Measurements from ENCODE around the gene CCDC187.

Gene CCDC187

DNA sequence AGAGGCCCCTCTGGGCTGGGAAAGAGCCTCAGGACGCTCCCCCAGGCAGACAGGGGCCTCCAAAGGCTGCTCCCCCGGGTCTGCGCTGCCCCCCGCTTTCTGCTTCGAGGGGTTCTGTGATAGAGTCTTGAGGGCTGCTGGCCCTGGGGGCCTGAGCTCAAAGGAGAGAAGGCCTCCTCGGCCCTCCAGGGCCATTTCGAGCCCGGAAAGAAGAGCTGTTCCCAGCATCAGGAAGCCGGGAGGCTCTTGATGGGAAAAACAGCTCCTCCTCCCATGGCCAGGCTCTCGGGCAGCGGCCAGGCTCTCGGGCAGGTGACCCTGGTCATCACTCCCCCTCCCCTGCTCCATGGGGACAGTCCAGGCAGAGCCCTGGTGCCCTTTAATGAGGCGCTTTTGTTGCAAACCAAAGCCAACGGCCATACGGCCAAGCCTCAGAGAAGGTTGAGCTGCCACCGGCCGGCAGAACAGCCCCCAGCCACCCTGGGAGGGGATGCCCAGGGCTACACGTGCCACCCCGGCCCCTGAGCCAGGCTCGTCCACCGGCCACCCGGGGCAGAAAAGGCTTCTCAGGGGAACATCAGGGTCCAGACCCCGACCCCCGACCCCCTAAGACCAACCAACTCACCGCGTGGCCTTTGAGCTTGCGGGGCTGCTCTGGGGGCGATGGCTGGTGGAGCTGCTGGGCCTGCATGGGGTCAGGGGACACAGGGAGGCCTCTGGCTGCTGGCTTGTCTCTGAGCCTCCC is 42.0 kb downstream of the CCDC187 start:
- H3K4me1 ChIP-seq (ENCODE audit: control insufficient read depth in 2 of 2, insufficient read depth in 2 of 2, low read length in 2 of 2) = no peaks in the 10 kb centered on the region
- H3K9ac ChIP-seq (ENCODE audit: low read depth in 1 of 2, low read length in 2 of 2) = no peak overlapping the region
- peaks cover 0 to 9% of the 10 kb centered on the region in 2 donors for H3K27me3 ChIP-seq (ENCODE audit: control insufficient read depth in 2 of 2, insufficient read depth in 2 of 2, low read length in 2 of 2)
- H3K27ac ChIP-seq (ENCODE audit: low read depth in 2 of 2, low read length in 2 of 2) = no peak overlapping the region
- no peaks in the 10 kb centered on the region for H3K9me3 ChIP-seq (ENCODE audit: control insufficient read depth in 2 of 2, low read length in 2 of 2)
- H3K4me3 ChIP-seq (ENCODE audit: low read length in 2 of 2) = no peak overlapping the region
- H3K36me3 ChIP-seq (ENCODE audit: control insufficient read depth in 2 of 2, insufficient read depth in 2 of 2, low read length in 2 of 2) = no peaks in the 10 kb centered on the region

DNA sequence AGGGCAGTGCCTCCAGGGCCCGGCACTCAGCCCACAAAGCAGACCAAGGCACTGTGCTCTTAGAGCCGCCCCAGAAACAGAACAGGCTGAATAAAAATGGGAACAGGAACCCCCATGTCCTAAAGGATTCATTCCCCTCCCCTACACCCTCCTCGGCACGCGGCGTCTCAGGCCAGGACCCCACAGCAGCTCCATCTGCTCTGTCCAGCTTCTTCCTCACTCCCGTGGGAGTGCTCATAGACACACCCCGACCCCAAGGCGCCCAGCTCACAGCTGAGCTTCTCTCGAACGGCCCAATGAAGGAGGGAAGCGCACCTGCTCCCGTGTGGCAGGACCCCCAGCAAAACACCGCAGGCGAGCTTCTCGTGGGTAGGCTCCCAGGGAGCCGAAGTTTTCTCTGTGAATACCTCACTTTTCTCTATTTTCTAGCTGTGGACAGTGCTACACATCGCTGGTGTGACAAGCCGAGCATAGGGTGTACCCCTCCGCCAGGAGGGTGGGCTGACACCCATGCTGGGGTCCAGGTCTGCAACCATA is 42.9 kb downstream of the CCDC187 start:
- Histone ChIP-seq H3K27me3 (ENCODE audit: control insufficient read depth in 2 of 2, insufficient read depth in 2 of 2, low read length in 2 of 2) (peaks cover 0 to 9% of the 10 kb centered on the region in 2 donors), H3K9ac (ENCODE audit: low read depth in 1 of 2, low read length in 2 of 2) (no peak overlapping the region), H3K4me3 (ENCODE audit: low read length in 2 of 2) (no peak overlapping the region), H3K4me1 (ENCODE audit: control insufficient read depth in 2 of 2, insufficient read depth in 2 of 2, low read length in 2 of 2) (no peaks in the 10 kb centered on the region), H3K9me3 (ENCODE audit: control insufficient read depth in 2 of 2, low read length in 2 of 2) (no peaks in the 10 kb centered on the region), H3K36me3 (ENCODE audit: control insufficient read depth in 2 of 2, insufficient read depth in 2 of 2, low read length in 2 of 2) (no peaks in the 10 kb centered on the region), H3K27ac (ENCODE audit: low read depth in 2 of 2, low read length in 2 of 2) (no peak overlapping the region)

DNA sequence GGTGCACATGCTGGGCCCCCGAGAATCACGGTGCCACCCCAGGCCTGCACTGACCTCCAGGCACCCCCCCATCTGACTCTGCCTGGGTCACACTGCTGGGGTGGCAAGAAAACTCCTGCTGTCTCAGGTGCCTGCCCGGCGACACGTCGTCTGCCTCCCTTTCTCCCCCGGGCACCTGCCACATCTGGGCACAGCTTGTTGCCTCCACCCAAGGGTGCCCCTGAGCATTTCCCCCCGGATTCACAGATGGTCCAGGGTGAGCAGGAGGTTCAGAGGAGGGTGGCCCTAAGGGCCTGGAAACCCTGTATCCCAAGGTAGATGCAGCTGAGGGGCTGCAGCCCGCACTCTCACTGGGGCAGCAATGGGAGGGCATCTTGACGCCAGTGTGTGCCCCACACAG is 43.4 kb downstream of the CCDC187 start:
- Histone ChIP-seq H3K9me3 (ENCODE audit: control insufficient read depth in 2 of 2, low read length in 2 of 2) (no peaks in the 10 kb centered on the region), H3K4me3 (ENCODE audit: low read length in 2 of 2) (no peak overlapping the region), H3K27me3 (ENCODE audit: control insufficient read depth in 2 of 2, insufficient read depth in 2 of 2, low read length in 2 of 2) (peaks cover 0 to 9% of the 10 kb centered on the region in 2 donors), H3K4me1 (ENCODE audit: control insufficient read depth in 2 of 2, insufficient read depth in 2 of 2, low read length in 2 of 2) (no peaks in the 10 kb centered on the region), H3K27ac (ENCODE audit: low read depth in 2 of 2, low read length in 2 of 2) (no peak overlapping the region), H3K36me3 (ENCODE audit: control insufficient read depth in 2 of 2, insufficient read depth in 2 of 2, low read length in 2 of 2) (no peaks in the 10 kb centered on the region), H3K9ac (ENCODE audit: low read depth in 1 of 2, low read length in 2 of 2) (no peak overlapping the region)

DNA sequence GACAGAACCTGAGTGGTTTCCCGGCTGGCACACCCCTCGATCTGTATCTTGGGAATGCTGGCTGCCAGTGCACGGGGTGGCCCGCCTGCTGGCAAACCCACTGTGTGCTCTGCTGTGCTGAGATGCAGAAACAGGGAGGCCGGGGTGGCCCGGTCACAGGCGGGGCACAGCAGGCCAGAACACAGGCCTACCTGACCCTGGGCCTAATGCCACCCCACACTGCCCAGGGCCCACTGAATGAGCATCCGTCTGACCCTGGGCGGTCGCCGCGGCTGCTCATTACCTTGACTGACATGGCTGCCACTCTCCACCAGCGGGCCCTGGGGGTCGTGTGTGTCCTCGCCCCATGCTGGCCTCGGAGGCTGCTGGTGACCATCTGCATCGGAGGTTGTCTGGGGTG is 44.1 kb downstream of the CCDC187 start:
- H3K27ac ChIP-seq (ENCODE audit: low read depth in 2 of 2, low read length in 2 of 2) = no peak overlapping the region
- no peaks in the 10 kb centered on the region for H3K4me1 ChIP-seq (ENCODE audit: control insufficient read depth in 2 of 2, insufficient read depth in 2 of 2, low read length in 2 of 2)
- H3K27me3 ChIP-seq (ENCODE audit: control insufficient read depth in 2 of 2, insufficient read depth in 2 of 2, low read length in 2 of 2) = peaks cover 0 to 4% of the 10 kb centered on the region in 2 donors
- H3K36me3 ChIP-seq (ENCODE audit: control insufficient read depth in 2 of 2, insufficient read depth in 2 of 2, low read length in 2 of 2) = no peaks in the 10 kb centered on the region
- H3K9me3 ChIP-seq (ENCODE audit: control insufficient read depth in 2 of 2, low read length in 2 of 2) = no peaks in the 10 kb centered on the region
- no peak overlapping the region for H3K9ac ChIP-seq (ENCODE audit: low read depth in 1 of 2, low read length in 2 of 2)
- H3K4me3 ChIP-seq (ENCODE audit: low read length in 2 of 2) = no peak overlapping the region

DNA sequence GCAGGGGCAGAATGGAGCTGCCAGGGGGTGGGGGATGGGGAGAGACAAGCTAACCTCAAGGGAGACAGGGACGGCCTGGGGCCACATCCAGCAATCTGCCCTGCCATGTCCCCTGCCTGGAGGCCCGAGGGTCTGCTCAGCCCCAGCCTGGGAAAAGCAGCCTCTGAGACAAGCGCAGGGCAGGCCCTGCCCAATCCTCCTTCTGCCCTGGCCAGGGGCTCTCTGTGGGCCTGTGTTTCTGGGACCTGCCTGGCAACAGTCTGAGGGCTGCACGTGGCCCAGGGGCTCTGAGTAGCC is 44.4 kb downstream of the CCDC187 start:
- Histone ChIP-seq H3K9me3 (ENCODE audit: control insufficient read depth in 2 of 2, low read length in 2 of 2) (no peaks in the 10 kb centered on the region), H3K27me3 (ENCODE audit: control insufficient read depth in 2 of 2, insufficient read depth in 2 of 2, low read length in 2 of 2) (peaks cover 0 to 4% of the 10 kb centered on the region in 2 donors), H3K9ac (ENCODE audit: low read depth in 1 of 2, low read length in 2 of 2) (no peak overlapping the region), H3K4me1 (ENCODE audit: control insufficient read depth in 2 of 2, insufficient read depth in 2 of 2, low read length in 2 of 2) (no peaks in the 10 kb centered on the region), H3K36me3 (ENCODE audit: control insufficient read depth in 2 of 2, insufficient read depth in 2 of 2, low read length in 2 of 2) (no peaks in the 10 kb centered on the region), H3K4me3 (ENCODE audit: low read length in 2 of 2) (no peak overlapping the region), H3K27ac (ENCODE audit: low read depth in 2 of 2, low read length in 2 of 2) (no peak overlapping the region)

DNA sequence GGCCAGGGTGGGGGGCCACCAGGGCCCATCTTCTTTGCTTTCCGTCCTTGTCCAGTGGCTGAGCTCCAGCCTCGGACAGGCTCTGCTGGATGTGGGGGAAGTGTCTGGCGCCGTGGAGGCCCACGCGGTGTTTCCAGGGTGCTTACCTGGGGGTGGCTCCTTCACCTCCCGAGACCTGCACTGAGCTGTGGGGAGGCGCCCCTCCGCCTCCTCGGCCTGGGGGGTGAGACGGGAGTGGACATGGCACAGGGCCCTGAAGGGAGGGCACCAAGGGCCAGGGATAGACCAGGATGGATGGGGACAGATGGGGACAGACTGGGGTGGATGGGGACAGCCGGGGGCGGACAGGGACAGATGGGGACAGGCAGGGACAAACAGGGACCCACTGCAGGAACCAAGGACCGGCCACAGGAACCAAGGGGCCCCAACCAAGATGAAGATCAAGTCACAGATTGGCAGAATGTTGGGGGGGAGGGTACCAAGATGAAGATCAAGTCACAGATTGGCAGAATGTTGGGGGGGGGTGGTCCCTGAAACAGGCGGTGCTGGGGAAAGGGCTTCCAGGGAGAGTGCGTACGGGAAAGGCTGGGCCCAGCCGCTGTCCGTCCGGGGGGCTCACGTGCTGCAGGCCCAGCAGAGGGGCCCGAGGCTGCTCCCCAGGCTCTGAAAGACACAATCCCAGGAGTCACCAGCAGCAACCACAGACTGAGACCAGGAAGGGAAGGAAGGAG is 44.9 kb downstream of the CCDC187 start:
- Histone ChIP-seq H3K27ac (ENCODE audit: low read depth in 2 of 2, low read length in 2 of 2) (no peak overlapping the region), H3K9ac (ENCODE audit: low read depth in 1 of 2, low read length in 2 of 2) (no peak overlapping the region), H3K4me1 (ENCODE audit: control insufficient read depth in 2 of 2, insufficient read depth in 2 of 2, low read length in 2 of 2) (no peaks in the 10 kb centered on the region), H3K36me3 (ENCODE audit: control insufficient read depth in 2 of 2, insufficient read depth in 2 of 2, low read length in 2 of 2) (no peaks in the 10 kb centered on the region), H3K9me3 (ENCODE audit: control insufficient read depth in 2 of 2, low read length in 2 of 2) (no peaks in the 10 kb centered on the region), H3K4me3 (ENCODE audit: low read length in 2 of 2) (no peak overlapping the region), H3K27me3 (ENCODE audit: control insufficient read depth in 2 of 2, insufficient read depth in 2 of 2, low read length in 2 of 2) (no peaks in the 10 kb centered on the region)

DNA sequence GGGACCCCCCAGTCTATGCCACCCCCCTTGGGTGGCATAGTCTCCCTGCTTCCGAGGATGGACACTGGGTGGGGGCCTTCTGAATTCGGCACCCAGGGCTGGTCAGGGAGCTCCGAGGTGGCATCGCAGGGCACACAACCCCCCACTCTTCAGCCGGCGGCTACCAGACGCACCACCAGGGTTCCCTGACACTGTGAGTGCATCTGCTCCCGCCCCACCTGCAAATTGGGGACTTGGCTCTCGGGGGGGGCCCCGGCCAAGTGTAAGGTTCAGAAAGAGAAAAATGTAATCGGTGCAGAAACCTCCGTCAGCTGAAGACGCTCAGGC is 45.6 kb downstream of the CCDC187 start:
- H3K27me3 ChIP-seq (ENCODE audit: control insufficient read depth in 2 of 2, insufficient read depth in 2 of 2, low read length in 2 of 2) = no peaks in the 10 kb centered on the region
- H3K4me1 ChIP-seq (ENCODE audit: control insufficient read depth in 2 of 2, insufficient read depth in 2 of 2, low read length in 2 of 2) = no peaks in the 10 kb centered on the region
- no peaks in the 10 kb centered on the region for H3K36me3 ChIP-seq (ENCODE audit: control insufficient read depth in 2 of 2, insufficient read depth in 2 of 2, low read length in 2 of 2)
- H3K4me3 ChIP-seq (ENCODE audit: low read length in 2 of 2) = no peak overlapping the region
- no peak overlapping the region for H3K27ac ChIP-seq (ENCODE audit: low read depth in 2 of 2, low read length in 2 of 2)
- H3K9me3 ChIP-seq (ENCODE audit: control insufficient read depth in 2 of 2, low read length in 2 of 2) = no peaks in the 10 kb centered on the region
- H3K9ac ChIP-seq (ENCODE audit: low read depth in 1 of 2, low read length in 2 of 2) = no peak overlapping the region

DNA sequence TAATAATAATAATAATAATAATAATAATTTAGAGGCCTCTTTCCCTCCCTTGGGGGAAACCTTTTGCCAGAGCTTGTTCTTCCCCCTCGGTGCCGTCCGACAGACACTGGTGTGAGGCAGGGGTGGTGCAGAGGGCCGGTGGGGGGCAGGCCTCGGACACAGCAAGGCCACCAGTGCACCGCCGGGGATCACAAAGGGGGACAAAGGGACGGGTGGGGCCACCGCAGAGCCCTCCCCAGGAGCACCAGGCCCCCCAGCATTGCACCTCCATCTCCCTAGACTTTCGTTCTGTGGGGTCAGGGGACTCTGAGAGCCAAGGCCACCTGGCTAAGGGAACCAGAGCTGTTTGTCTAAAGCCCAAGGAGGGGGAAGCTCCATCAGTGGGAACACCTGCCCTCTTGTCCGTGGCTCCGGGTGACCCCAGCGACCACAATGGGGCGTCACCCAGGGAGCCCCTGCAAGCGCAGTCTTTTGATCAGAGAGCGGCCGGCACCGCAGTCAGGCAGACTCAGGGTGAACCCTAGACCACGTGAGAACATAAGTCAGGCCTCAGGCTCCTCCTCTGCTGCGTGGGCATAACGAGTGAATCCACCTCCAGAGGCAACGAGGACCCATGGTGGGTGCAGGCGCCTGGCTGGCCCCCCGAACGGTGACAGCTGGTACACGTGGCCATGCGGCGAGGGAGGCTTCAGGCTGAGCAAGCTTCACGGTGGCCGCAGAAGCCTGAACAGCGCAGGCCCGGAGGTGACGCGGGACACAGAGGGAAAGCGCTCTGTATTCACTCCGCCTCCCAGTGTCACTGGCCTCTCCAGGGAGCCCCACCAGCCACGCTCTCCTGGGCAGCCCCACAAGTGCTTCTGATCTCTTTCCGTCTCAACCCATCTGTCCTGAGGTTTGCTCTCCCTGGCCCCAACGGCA is 46.3 kb downstream of the CCDC187 start:
- no peak overlapping the region for H3K4me3 ChIP-seq (ENCODE audit: low read length in 2 of 2)
- H3K9me3 ChIP-seq (ENCODE audit: control insufficient read depth in 2 of 2, low read length in 2 of 2) = no peaks in the 10 kb centered on the region
- H3K36me3 ChIP-seq (ENCODE audit: control insufficient read depth in 2 of 2, insufficient read depth in 2 of 2, low read length in 2 of 2) = no peaks in the 10 kb centered on the region
- H3K27ac ChIP-seq (ENCODE audit: low read depth in 2 of 2, low read length in 2 of 2) = no peak overlapping the region
- no peaks in the 10 kb centered on the region for H3K4me1 ChIP-seq (ENCODE audit: control insufficient read depth in 2 of 2, insufficient read depth in 2 of 2, low read length in 2 of 2)
- no peaks in the 10 kb centered on the region for H3K27me3 ChIP-seq (ENCODE audit: control insufficient read depth in 2 of 2, insufficient read depth in 2 of 2, low read length in 2 of 2)
- H3K9ac ChIP-seq (ENCODE audit: low read depth in 1 of 2, low read length in 2 of 2) = no peak overlapping the region

DNA sequence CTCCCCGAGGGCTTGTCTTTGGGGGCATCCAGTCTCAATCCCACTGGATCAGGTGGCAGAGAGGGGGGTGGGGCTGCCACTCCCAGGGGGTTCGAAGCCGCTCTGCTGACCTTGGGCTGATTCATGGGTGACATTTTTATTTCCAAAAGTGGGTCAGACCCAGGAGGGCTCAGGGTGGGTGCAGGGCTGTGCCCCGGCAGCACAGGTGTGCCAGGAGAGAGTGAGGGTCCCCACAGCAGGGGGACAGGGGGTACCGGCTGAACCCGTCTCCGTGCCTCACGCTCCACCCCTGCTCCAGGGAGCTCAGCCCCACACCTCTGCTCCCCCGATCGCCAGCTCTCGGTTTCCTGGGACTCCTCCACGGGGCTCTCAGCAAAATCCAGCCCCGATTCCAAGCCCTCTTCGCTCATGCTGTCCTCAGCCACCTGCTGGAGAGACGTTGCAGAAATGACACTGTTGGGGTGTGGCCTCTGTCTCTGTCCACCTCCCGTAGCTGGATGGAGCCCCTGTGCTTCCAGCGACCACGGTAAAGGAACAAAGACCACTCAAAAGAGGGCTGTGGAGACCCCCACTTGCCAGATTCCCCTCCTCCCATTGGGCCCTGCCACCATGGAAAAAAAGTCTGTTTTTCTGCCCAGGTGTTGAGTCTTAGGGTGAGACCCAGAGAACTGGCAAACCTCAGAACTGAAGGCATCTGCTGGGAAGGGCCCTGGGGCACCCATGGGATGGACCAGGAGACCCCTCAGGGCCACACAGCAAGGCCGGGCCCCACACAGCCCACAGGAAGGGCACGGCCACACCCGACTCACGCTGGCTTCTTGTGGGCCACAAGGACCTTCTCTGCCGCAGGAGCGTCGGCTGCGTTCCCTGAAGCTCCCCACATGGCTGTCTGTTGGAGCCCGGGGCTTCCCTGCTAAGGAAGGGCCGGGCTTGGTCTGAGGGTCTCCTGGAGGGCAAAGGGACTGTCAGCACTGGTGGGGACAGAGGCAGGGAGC is 47.7 kb downstream of the CCDC187 start:
- Histone ChIP-seq H3K9ac (ENCODE audit: low read depth in 1 of 2, low read length in 2 of 2) (no peak overlapping the region), H3K36me3 (ENCODE audit: control insufficient read depth in 2 of 2, insufficient read depth in 2 of 2, low read length in 2 of 2) (no peaks in the 10 kb centered on the region), H3K4me1 (ENCODE audit: control insufficient read depth in 2 of 2, insufficient read depth in 2 of 2, low read length in 2 of 2) (no peaks in the 10 kb centered on the region), H3K9me3 (ENCODE audit: control insufficient read depth in 2 of 2, low read length in 2 of 2) (no peaks in the 10 kb centered on the region), H3K4me3 (ENCODE audit: low read length in 2 of 2) (no peak overlapping the region), H3K27ac (ENCODE audit: low read depth in 2 of 2, low read length in 2 of 2) (no peak overlapping the region), H3K27me3 (ENCODE audit: control insufficient read depth in 2 of 2, insufficient read depth in 2 of 2, low read length in 2 of 2) (peaks cover 0 to 4% of the 10 kb centered on the region in 2 donors)
